Fibroblast of pulmonary artery (primary cell): ENCODE results near the gene TAF12.
"Not testable (repeated sequence)": the region's sequence is repeated elsewhere in the genome, so short reads cannot be mapped to it uniquely, and the experiment has no call there.

Experiments
- DNase-seq: peaks from one replicate; pipeline ENCODE4 v3.0.0-alpha.2; 2010; ENCODE audit warnings: low read depth
- H3K4me3 ChIP-seq: replicated peaks from 2 replicates; pipeline ENCODE4 v1.5.1; 2011; ENCODE audit warnings: low read depth, mild to moderate bottlenecking, control low read depth, low read length, moderate library complexity
- TF ChIP-seq, protein P1 (sequence below): IDR thresholded peaks from 2 replicates; pipeline ENCODE4 v1.5.1; 2011; ENCODE audit warnings: mild to moderate bottlenecking, control low read depth, low read length, inconsistent platforms; ENCODE audit errors: missing control alignments

TAF12 gene

DNA sequence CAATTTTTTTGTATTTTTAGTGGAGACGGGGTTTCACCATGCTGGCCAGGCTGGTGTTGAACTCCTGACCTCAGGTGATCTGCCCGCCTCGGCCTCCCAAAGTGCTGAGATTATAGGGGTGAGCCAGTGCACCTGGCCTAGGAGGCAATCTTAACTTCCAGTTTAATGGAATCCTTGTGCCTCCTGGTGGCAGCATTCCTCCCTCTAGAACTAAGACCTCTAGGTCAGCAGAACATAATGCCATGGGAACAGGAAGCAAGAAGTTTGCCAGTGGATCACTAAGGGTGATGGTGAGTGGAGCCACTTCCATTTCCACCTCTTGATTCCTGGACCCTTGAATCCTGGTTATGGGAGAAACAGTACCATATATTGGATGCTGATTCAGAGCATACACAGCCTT, 11.0 kb upstream of the TAF12 start:
- peak; percentile 51 for DNase-seq
- TF ChIP-seq, protein P1, sequence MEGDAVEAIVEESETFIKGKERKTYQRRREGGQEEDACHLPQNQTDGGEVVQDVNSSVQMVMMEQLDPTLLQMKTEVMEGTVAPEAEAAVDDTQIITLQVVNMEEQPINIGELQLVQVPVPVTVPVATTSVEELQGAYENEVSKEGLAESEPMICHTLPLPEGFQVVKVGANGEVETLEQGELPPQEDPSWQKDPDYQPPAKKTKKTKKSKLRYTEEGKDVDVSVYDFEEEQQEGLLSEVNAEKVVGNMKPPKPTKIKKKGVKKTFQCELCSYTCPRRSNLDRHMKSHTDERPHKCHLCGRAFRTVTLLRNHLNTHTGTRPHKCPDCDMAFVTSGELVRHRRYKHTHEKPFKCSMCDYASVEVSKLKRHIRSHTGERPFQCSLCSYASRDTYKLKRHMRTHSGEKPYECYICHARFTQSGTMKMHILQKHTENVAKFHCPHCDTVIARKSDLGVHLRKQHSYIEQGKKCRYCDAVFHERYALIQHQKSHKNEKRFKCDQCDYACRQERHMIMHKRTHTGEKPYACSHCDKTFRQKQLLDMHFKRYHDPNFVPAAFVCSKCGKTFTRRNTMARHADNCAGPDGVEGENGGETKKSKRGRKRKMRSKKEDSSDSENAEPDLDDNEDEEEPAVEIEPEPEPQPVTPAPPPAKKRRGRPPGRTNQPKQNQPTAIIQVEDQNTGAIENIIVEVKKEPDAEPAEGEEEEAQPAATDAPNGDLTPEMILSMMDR: peak; percentile 41
- H3K4me3 ChIP-seq: not testable (repeated sequence)

DNA sequence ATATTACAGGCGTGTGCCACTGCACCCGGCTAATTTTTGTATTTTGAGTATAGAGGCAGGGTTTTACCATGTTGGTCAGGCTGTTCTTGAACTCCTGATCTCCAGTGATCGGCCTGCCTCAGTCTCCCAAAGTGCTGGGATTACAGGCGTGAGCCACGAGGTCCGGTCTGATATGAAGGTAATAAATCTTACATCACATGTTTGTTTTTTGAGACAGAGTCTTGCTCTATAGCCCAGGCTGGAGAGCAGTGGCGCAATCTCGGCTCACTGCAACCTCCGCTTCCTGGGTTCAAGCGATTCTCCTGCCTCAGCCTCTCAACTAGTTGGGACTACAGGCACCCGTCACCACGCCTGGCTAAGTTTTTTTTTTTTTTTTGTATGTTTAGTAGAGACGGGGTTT, 10.2 kb upstream of the TAF12 start:
- not testable (repeated sequence) for DNase-seq

DNA sequence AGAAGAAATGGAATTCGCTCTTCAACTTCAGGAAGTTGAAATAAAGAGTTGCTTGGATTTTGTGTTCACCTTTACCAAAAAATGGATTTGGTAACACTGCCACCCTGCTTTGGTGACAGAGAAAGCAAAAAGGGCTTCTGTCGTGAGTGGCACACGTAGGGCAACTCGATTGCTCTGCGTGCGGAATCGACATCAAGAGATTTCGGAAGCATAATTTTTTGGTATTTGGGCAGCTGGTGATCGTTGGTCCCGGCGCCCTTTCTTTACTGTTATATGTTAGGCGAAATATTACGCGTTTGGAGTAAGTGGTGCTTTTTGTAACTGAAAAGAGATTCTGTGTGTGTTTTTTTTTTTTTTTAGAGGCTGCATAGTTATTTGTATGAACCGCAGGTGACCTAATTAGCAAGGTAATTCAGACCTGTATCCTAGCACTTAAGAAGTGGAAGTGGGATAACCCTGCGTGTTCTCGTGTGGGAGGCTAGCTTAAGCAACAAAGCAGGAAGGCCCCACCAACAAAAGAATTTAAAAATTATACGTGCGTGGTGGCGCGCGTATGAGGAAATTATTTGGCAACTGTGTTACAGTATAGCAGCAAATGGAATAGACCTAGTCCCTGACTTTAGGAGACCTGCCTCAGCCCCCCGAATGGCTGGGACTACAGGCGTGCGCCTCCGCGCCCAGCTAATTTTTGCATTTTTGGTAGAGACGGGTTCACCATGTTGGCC, 5.8 kb upstream of the TAF12 start, which contains the start of gene RNU11:
Gene RNU11, plus strand, starts transcription at position 127 of the 725 bp plus-strand sequence.
- peak; percentile 99 for DNase-seq
- H3K4me3 ChIP-seq: peak within 1 kb of the TSS; percentile 47
- TF ChIP-seq, protein P1: no peak

More for the DNA sequence above, 10.2 kb upstream of the TAF12 start:
- not testable (repeated sequence) for H3K4me3 ChIP-seq

DNA sequence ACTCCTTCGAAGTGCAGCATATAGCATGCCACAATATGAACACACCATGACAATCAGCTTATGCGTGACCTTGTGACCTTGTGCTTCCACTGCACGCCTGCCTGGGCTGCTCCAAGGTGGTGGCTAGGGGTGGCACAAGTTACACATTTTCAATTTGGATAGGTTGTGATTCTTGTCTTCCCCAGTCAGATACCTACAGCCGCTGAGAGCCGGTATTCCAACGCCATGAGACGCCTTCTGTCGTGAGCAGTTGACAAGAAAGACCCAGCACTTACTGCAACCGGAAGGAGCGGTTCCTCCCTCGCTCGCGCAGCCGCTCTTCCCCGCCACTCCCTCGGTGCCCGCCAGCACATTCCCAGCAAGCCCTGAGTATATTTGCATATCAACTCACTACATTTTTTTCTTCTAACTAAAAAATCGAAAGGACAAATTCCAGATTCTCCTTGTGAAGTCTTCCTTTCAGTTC, 5.2 kb upstream of the TAF12 start:
- TF ChIP-seq, protein P1: no peak
- H3K4me3 ChIP-seq: peak overlapping the region; percentile 47

DNA sequence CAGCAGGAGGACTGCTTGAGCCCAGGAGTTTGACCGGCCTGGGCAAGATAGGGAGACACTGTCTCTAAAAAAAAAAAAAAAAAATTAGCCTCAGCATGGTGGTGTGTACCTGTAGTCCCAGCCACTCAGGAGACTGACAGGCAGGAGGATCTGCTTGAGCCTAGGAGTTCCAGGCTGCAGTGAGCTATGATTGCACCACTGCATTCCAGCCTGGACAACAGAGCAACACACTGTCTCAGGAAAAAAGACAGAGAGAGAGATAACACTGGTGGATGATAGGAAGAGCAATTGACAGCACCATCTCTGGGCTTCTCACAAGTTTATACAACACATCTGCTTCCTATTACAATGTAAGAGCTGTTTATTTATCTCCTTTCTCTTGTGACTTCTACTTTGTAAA, 3.2 kb upstream of the TAF12 start:
- H3K4me3 ChIP-seq: no peak overlapping the region
- TF ChIP-seq, protein P1: no peak
- DNase-seq: peak; percentile 12

More for the DNA sequence above, 5.2 kb upstream of the TAF12 start:
- peak; percentile 96 for DNase-seq

DNA sequence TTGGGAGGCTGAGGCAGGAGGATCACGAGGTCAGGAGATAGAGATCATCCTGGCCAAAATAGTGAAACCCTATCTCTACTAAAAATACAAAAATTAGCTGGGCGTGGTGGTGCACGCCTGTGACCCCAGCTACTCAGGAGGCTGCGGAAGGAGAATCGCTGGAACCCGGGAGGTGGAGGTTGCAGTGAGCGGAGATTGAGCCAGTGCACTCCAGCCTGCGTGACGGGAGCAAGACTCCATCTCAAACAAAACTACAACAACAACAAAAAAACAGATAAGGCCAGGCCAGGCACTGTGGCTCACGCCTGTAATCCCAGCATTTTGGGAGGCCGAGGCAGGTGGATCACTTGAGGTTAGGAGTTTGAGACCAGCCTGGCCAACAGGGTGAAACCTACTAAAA, 2.5 kb upstream of the TAF12 start:
- H3K4me3 ChIP-seq, DNase-seq: not testable (repeated sequence)

DNA sequence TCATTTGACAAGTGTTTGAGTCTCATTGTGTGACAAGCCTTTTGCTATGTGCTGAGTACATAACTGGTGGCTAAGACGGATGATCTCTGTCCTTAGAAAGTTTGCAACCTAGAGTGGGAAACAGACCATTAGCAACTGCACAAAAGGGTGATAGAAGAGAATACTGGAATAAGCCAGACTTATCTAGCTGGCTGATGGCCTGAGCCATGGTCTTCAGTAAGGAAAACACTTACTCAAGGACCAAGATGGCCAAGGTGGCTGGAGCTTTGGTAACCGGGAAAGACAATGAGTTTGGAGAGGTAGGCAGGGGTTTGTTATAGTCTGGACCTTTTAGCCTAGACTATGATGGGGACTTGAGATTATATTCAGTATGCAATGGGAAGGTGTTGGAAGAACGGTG, 1.6 kb upstream of the TAF12 start:
- no peak overlapping the region for H3K4me3 ChIP-seq
- TF ChIP-seq, protein P1: no peak
- no peak for DNase-seq
